NCI-H82 treated with DMSO at 0.1 percent for 48 hours (cell line): ENCODE measurements around the gene MEA1.
A peak's percentile ranks its signal among the peaks of the same experiment; 100 is the strongest.
"Not testable (repeated sequence)": the region's sequence is repeated elsewhere in the genome, so short reads cannot be mapped to it uniquely, and the experiment has no call there.

Experiments used
- DNase-seq: peaks from one replicate; lab custom pipeline; 2025; ENCODE audit not compliant: unreplicated experiment; lab: John Stamatoyannopoulos, UW

MEA1 gene

GRCh38 chr6:43013097-43013842, 476 bp downstream of the MEA1 start:
- DNase-seq = no peak

DNA sequence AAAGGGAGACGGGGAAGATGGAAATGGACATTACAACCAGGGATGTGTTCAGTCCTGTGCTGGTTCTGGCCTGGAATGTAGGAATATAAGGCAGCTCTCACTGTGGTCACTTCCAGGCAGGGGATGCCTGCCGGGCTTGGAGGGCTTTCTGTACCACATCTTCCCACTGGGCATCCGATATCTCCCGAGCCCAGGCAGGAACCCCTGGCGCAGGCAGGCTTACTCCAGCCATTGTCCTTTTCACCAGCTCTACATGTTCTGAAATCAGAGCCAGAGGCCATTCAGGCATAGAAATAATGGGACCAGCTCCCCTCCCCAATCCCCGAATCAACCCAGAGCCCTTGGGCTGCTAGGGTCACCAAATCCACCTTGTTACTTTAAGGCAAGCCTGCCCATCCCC, 1.4 kb downstream of the MEA1 start:
- no peak for DNase-seq

GRCh38 chr6:43011207-43011606, 2.5 kb downstream of the MEA1 start:
- no peak for DNase-seq

GRCh38 chr6:43009124-43009523, 4.6 kb downstream of the MEA1 start:
- peak; percentile 9 for DNase-seq

DNA sequence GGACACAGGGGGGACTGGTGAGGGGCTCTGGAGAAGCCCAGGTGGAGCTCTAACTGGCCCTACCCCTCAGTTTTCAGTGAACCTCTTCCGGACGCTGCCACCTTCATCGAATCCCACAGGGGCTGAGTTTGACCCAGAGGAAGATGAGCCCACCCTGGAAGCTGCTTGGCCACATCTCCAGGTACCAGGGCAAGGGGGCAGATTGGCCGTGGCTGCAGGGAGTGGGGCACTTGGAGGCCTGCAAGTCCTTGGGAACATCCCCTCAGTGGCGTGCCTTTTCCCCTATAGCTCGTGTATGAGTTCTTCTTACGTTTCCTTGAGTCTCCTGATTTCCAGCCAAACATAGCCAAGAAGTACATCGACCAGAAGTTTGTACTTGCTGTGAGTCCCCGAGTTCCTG, 6.6 kb downstream of the MEA1 start:
- DNase-seq = no peak

- no peak for DNase-seq
Observed at GRCh38 chr6:43006251-43006650, 7.5 kb downstream of the MEA1 start.

GRCh38 chr6:43005844-43006243, 7.9 kb downstream of the MEA1 start:
- DNase-seq = no peak

DNA sequence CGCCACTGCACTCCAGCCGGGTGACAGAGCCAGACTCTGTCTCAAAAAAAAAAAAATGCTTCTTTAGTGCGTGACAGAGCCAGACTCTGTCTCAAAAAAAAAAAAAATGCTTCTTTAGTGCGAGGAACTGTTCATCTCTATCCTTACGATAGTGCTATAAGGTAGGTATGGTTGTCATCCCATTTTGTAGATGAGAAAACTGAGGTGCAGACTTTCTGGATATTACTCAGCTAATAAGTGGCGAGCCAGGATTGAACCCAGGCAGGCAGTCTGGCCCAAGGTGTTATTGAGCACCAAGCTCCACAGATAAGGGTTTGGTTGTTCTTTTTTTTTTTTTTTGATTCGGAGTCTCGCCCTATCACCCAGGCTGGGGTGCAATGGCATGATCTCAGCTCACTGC, 11.9 kb downstream of the MEA1 start:
- no peak for DNase-seq

DNA sequence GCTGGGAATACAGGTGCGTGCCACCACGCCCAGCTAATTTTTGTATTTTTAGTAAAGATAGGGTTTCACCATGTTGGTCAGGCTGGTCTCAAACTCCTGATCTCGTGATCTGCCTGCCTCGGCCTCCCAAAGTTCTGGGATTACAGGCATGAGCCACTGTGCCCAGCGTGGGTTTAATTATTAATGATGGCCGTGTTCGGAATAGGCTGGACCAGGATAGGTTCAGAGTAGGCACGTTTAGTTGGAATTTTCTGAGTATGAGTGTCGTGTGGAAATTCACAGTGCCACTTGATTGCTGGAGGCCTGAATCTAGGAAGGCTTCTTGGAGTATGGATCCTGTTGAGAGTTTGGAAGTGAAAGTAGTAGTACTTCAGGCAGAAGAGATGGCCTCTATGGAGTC, 15.5 kb downstream of the MEA1 start:
- not testable (repeated sequence) for DNase-seq

GRCh38 chr6:42996513-42996912, 17.2 kb downstream of the MEA1 start:
- DNase-seq = no peak

DNA sequence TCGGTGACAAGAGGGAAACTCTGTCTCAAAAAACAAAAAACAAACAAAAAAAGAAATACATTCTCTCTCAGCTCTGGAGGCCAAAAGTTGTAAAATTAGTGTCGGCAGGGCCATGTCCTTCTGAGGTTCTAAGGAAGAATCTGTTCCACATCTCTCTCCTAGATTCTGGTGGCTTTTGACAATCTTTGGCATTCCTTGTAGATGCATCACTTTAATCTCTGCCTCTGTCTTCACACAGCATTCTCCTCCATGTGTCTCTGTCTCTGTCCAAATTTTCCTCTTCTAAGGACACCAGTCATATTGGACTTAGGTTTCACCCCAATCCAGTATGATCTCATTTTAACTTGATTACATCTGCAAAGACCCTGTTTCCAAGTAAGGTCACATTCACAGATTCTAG, 20.3 kb downstream of the MEA1 start:
- DNase-seq = no peak

DNA sequence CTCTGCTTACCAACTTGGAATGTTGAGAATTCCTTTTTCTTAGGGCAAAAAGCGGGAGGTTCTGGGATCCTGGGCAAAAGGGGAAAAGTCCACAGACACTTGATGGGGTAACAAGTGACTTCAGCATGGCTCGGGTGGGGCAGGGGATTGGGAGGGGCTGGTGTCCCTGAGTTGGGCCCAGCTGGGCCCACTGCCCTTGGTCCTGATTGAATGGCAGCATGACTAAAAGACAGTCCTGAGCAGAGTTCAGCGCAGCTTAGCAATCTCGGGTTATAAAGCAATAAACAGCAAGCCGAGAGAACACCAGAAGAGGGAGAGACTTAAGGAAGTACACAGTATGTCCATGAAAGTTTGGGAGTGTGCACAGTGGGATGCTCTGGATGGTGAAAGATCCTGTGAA, 23.8 kb downstream of the MEA1 start:
- DNase-seq = no peak

- no peak for DNase-seq
Observed at GRCh38 chr6:42988486-42989020, 25.2 kb downstream of the MEA1 start.

- no peak for DNase-seq
Observed at GRCh38 chr6:42987533-42988451, 26.0 kb downstream of the MEA1 start.

- no peak for DNase-seq
Observed at GRCh38 chr6:42984924-42985475, 28.7 kb downstream of the MEA1 start.

GRCh38 chr6:42984001-42984923, 29.5 kb downstream of the MEA1 start, which contains the start of gene PPP2R5D:
PPP2R5D (plus strand) TSS chr6:42984570; CDS start chr6:42984678, 108 bp downstream.
- DNase-seq = peak; percentile 99

- DNase-seq = no peak
Observed at GRCh38 chr6:42981836-42982235, 31.9 kb downstream of the MEA1 start.

DNA sequence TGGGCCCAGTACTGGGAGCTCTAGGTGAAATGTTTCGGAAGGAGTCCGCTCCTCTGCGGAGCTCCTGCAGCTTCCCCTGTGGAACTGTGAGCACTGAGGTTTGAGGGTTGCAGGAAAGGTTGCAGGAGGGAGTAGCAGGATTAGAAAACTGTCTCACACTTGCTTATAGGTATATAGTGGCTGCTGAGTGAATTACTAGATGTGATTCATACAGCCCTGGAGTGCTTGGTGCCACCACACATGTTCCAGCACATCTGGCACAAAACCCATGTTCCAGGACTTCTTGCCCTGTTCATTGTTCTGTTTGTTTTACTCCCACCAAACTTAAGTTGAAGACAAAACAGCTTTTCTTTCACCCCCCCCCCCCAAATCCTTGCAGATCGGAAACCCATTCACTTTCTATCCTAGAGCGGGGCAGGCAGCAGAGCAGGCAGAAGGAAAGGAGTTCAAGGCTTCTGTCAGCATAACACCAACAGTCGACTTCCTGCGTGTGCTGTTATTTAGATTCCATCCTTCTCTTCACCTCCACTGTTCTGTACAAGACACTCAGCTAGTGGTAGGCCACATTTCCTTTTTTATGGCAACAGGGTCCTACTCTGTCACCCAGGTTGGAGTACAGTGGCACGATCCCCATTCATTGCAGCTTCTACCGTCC, 34.1 kb downstream of the MEA1 start:
- DNase-seq = no peak

DNA sequence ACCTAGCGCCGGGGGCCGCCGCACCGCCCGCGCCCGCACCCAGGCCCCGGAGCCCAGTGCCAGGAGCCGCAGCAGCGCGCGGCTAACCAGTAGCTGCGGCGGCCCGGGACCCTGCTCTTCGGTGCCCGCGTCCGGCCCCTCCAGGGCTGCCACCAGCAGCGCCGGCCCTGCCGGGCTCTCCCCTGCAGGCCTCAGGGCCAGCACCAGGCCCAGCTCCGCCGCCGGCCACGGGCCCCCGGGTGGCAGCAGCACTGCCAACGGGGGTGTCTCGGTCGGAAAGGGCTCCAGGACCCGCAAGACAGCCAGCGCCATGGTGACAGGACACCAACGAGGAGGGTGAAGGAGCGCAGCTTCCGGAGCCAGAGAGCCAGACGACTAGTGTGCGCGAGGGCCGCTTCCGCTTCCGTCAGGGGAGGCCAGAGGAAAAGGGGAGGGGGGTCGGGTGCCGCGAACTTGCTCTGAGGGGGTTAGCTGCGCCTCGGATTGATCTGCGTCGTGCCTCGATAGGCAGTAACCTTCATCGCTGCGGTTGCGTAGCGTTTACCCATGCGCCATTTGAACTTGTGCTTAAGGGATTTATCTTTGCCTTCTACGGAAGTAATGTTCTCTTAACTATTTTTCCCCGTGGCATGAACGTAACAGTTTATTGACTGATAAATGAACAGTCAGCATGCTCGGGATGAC, 34.8 kb downstream of the MEA1 start, which contains the start of gene PEX6:
Gene PEX6, minus strand, starts transcription at position 343 of the 684 bp plus-strand sequence. Its CDS starts 31 bp downstream, at position 312.
- peak; percentile 86 for DNase-seq
